ENCODE results near the gene DISC1. TPM values are rescaled to one million over a fixed set of nuclear protein-coding genes. Genes with fewer than 3 reads are reported as not detected.

The DISC1 gene
- polyA plus RNA-seq, 12 donors = 5.2 to 8.5 (median 7.0) TPM; not detected in 1

DNA sequence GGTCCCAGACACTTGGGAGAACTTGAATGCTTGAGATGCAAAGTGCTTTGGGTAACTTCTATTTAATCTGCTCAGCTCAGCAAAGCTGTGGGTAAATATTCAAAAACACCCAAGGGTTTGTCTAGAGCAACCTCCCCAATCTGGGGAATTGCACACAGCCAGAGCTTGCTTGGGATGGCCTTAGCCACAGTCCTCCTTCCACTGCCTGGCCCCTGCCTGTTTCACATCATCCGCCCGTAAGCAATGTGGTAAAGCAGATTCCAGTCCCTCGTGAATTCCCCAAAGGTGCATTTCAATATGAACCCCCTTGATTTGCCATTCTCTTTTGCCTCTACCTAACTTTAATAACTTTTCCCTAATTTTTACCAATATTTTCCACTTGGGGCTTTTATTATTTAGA, 418.1 kb downstream of the DISC1 start:
- DNase-seq = no peak

GRCh38 chr1:232045139-232045994, 418.8 kb downstream of the DISC1 start:
- DNase-seq = no peak

- no peak for DNase-seq
Measured at GRCh38 chr1:232046451-232047306, 420.1 kb downstream of the DISC1 start.

GRCh38 chr1:232047473-232047872, 420.9 kb downstream of the DISC1 start:
- DNase-seq = no peak

GRCh38 chr1:232048481-232048880, 421.9 kb downstream of the DISC1 start:
- no peak for DNase-seq

- DNase-seq = no peak
Measured at GRCh38 chr1:232049335-232049734, 422.7 kb downstream of the DISC1 start.

GRCh38 chr1:232057217-232057895, 430.8 kb downstream of the DISC1 start:
- no peak for DNase-seq

DNA sequence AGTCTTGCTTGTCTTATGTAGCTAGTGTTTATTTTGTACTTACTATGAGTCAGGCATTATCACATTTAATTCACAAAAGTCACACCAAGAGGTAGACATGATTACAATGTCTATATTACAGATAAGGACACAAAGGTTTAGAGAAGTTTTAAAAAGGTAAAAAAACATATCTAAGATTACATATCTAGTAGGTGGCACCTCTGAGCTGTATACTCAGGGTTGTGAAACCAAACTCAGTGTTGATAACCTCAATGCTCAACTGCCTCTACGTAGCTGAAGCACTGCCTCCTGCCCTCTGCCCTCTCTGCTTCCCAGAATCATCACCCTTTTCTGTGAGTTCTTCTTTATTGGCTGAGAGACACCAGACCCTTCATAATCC, 431.3 kb downstream of the DISC1 start:
- DNase-seq = no peak

DNA sequence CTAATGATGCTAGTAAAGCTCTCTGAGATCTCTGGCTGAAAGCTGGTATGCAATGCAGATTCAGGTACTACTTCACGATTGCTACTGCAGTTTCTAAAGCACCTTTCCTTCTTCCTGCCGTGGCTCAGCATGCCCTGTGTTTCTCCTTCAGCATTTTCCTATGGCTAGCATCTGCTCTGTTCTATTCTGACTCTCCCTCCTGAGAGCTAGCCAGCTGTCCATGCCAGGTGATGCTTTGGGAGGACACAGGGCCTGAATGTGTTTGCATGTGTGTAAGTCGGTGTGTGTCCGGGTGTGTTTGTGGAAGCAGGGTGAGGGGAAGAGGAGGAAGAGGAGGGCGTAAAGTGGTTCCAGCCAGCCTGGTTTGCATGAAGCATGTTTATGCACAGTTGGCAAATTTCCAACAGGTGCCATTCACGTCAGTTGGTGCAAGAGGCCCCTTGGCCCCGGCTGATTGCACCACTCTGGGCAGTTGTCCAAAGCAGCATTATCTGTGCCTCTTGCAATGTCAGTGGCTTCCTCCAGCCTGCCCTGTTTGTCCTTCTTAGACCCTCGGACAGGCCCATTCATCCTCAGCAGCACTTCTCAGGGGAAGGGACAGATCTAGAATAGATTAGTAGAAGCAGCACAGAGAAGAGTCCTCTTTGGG, 433.3 kb downstream of the DISC1 start:
- no peak for DNase-seq

DNA sequence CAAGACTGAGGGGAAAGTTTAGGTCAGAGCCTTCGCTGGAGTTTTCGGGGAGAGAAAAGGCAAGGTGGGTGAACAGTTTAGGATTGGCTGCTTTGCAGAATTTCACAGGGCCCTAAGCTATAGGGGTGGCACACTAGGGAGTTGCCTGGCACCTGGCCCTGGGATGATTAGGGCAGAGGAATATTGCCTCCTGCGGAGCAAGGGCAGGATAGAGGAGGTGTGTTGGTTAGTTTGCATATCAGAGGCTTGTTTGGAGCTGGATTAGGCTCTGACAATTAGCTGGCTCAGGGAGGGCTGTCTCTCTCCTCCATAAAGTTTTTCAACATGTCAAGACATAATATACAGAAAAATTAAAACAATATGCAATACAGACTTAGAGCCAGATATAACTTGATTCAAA, 436.4 kb downstream of the DISC1 start:
- DNase-seq = no peak

- DNase-seq = no peak
Measured at GRCh38 chr1:232066521-232066920, 439.9 kb downstream of the DISC1 start.

GRCh38 chr1:232074265-232074664, 447.7 kb downstream of the DISC1 start:
- no peak for DNase-seq

- no peak for DNase-seq
Measured at GRCh38 chr1:232077809-232078208, 451.2 kb downstream of the DISC1 start.

- DNase-seq = no peak
Measured at GRCh38 chr1:232084584-232085223, 458.1 kb downstream of the DISC1 start.

- DNase-seq = no peak
Measured at GRCh38 chr1:232090816-232091215, 464.2 kb downstream of the DISC1 start.

Other genes starting within 250 kb of the DISC1 start
- gene EGLN1, start 204.5 kb upstream of the DISC1 start, polyA plus RNA-seq (ENCODE audit: insufficient read length in 12 of 12) = 10 to 100 TPM in 11 of 12 donors, not detected in 1; 37.0 to 76.6 (median 48.7) TPM
- gene TSNAX, start 98.1 kb upstream of the DISC1 start, polyA plus RNA-seq (ENCODE audit: insufficient read length in 12 of 12) = 10 to 100 TPM in 11 of 12 donors, not detected in 1; 28.1 to 41.1 (median 37.4) TPM

All from muscle of arm (tissue), 12 donors.